Activated effector memory CD4-positive, alpha-beta T cell treated with anti-CD3 and anti-CD28 coated beads, Interleukin-2, amount 50 U/mL, for 16 hours (primary cell): ENCODE data around the gene CLASP2.
"Not testable (repeated sequence)": the region's sequence is repeated elsewhere in the genome, so short reads cannot be mapped to it uniquely, and the experiment has no call there.

Source experiments
- DNase-seq: peaks from one replicate; pipeline ENCODE4 v3.0.0-alpha.2; 2020

CLASP2 gene

DNA sequence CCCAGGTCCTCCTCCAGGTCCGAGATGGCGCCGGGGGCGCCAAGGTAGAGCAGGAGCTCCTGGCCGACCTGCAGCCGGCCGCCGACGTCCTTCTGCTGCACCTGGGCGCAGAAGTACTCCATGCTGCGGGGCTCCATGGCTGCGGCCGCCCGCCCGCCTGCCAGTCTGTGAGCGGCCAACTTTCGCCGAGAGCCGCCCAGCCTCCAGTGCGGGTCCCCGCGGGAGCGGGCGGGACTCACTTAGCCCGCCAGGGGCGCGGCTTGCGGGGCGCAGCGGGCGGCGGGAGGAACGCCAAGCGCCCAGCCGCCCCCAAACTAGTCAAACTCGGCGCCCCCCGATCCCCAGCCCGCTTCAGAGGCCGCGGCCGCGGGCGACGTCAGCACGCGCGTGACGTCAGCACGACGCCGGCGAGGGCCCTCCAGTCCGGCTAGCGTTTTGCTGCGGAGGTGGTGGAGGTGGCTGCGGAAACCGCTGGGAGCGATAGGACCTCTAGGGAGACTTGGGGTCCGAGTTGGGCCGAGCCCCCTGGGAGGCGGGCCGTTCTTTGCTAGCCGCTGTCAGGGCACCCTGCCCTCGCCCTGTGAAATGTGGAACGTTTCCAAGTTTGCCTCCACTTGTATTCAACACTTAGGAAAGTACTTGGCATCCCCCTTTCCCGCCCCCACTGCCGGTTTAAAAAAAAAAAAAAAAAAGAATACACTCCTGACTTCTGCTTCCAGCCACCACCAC, at the start of gene CLASP2:
Gene CLASP2 (minus strand): TSS at position 389 of the 729 bp plus-strand sequence. CDS start 252 bp downstream, at position 137.
- peak; percentile 94 for DNase-seq

DNA sequence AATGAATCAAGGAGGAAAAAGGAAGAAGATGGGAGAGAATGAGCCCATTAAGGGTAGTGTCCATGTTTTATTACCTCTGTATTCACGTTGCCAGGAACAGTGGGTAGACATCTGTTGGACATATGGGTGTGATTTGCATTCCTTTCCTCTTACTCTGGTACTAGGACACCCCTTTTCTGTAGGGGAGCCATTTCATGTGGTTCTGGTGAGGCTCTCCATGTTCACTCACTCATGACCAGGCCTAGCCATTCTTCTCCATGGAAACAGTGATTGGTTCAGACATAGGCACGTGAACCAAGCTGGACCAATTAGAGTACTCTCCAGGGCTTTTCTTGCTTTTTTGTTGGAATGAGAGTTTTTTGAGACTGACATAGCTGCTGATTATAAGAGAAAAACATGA, 40.8 kb upstream of the CLASP2 start:
- no peak for DNase-seq

DNA sequence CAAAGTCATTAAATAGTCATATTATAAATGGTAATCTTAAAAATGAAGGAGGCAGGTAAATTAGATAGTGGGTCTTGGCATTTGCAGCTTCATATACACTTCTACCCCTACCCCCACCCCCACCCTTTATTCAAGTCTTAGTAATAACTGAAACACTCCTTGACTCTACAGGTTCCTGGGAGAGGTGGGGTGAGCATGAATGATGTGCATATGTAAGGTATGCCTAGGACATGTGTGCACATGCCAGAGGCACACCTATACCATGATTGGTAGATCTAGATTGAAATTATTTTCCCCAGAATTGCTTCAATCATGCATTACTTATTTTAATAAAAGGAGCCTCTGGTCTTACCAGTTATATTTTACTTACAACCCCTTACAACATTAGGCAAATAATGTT, 40.2 kb upstream of the CLASP2 start:
- no peak for DNase-seq

DNA sequence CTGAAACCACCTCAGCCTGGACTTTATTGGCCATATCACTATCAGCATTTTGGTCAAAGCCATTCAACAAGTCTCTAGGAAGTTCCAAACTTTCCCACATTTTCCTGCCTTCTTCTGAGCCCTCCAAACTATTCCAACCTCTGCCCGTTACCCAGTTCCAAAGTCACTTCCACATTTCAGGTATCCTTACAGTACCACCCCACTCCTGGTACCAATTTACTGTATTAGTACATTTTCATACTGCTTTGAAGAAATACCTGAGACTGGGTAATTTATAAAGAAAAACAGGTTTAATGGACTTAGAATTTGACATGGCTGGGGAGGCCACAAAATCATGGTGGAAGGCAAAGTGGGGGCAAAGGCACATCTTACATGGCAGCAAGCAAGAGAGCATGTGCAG, 36.3 kb upstream of the CLASP2 start:
- not testable (repeated sequence) for DNase-seq

DNA sequence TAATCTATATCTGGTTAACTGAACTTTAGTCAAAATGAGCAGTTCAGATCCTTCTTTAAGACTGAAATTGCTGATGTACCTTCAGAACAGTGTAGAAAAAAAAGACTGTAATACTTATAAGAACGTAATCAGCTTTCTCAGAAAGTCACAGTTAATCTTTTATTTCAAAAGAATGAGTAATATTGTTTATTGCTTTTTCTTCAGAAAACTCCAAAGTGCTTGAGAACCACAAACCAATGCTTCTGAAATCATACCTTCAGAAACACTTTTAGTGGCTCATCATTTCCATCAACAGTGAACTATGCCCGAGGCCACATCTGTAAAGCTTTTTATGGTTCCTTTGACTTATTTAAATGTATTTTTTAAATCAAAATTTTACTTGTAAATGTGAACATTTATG, 33.3 kb upstream of the CLASP2 start:
- no peak for DNase-seq

DNA sequence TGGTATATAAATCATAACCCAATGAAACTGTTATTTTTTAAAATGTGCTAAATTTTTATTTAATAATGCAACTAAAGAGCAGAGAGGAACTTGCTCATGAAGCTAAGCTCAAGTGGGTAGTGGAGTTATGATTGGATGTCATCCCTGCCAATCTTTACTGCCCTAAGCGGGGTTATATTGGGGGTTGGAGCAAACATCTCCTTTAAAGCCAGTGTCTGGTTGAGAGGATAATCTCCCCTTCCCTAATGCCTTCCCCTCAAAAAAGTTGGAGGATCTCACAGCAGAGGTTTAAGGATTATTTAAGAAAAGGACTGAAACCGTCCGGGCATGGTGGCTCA, 32.1 kb upstream of the CLASP2 start:
- no peak for DNase-seq

DNA sequence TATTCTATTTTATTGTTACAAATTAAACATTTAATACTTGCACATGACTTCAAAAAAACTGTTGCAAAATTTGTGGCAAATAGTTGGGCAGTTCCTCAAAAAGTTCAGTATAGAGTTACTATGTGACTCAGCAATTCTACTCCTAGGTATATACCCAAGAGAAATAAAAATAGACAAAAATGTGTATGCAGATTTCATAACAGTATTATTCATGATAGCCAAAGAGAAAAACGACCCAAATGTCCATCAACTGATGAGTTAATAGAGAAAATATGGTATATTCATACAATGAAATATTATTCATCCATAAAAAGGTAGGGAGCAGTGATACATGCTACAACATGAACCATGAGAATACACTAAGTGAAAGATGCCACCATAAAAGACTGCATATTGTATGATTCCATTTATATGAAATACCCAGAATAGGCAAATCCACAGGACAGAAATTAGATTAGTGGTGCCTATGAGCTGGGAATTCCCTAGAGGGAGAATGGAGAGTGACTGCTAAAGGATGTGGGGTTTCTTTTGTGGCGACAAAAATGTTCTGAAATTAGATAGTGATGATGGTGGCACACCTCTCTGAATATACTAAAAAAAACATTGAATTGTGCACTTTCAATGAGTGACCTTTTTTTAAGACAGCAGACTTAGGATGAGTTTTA, 31.6 kb upstream of the CLASP2 start:
- no peak for DNase-seq

DNA sequence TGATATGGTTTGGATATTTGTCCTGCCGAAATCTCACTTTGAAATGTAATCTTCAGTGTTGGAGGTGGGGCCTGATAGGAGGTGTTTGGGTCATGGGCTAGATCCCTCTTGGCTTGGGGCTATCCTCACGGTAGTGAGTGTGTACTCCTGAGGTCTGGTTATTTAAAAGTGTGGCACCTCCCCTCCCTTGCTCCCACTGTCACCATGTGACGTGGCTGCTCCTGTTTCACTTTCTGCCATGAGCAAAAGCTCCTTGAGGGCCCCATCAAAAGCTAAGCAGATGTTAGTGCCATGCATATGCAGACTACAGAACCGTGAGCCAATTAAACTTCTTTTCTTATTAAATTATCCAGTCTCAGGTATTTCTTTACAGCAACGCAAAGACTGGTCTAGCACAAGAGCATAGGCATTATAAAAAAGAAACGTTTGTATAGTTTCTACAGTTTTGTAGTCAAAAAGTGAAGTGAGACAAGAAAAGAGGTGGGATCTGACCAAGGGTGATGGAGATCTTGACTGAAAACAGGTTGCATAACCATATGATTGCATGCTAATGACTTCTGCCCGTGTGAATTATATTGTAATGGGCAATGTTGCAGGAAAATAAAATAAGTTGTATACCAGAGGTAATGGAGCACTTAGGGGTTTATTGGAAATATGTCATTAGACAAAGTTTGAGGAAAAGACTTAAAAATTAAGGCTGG, 28.5 kb upstream of the CLASP2 start:
- DNase-seq = no peak

DNA sequence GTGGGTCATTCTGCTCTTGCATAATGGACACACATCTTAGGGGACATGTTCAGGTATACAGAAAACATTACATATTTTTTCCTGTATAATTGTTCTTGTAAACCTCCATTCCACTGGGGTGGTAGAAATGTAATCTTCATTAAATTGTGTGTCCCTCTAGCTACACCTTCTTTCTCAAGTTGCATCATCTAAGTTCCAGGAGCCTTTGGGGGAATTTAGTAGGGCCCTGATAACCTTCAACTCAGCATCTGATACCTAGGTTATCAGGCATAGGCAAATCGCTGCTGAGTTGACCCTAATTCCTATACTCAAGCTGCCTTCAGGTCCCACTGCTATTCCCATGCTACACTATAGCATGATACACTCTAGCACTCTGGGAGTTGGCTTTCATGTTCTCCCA, 19.1 kb upstream of the CLASP2 start:
- DNase-seq = no peak

DNA sequence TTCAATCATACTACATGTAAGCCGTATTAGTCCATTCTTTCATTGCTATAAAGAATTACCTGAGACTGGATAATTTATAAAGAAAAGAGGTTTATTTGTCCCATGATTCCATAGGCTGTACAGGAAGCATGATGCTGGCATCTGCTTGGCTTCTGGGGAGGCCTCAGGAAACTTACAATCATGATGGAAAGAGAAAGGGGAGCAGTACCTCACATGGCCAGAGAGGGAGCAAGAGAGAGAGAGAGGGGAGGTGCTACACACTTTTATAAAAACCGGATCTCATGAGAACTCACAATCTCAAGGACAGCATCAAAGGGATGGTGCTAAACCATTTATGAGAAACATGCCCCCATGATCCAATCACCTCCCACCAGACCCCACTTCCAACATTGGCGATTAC, 14.3 kb upstream of the CLASP2 start:
- DNase-seq = no peak

DNA sequence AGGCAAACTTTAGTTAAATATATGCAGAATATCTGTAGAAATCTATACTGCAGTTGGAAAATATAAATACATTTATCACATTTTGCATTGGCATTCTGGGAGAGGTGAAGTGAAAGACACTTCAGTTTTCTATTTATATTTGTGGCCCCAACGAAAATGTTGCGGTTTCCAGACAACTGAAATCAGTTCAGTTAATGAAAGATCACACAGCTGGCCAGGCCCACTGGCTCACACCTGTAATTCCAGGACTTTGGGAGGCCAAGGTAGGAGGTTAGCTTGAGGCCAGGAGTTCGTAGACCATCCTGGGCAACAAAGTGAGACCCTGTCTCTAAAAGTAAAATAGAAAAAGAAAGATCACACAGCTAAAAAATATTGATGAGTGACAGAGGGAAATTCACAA, 11.9 kb upstream of the CLASP2 start:
- DNase-seq = no peak

DNA sequence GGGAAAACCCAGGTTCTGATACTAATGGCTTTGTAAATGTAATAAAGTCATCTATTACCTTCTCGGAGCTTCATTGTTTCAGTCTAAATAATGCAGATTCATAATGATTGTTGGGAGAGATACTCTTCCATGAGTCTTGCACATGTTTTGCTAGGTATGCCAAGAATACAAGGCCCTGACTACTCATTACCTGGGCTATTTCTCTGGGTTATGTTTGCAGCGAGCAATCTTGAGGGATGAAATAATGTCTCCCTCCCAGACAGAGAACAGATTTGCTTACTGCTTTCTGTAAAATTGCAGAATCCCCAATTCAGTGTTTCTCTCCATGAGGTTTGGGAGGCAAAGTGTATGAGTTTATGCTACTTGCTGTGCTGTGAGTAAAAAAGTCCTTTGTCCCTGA, 6.2 kb upstream of the CLASP2 start:
- DNase-seq = no peak

DNA sequence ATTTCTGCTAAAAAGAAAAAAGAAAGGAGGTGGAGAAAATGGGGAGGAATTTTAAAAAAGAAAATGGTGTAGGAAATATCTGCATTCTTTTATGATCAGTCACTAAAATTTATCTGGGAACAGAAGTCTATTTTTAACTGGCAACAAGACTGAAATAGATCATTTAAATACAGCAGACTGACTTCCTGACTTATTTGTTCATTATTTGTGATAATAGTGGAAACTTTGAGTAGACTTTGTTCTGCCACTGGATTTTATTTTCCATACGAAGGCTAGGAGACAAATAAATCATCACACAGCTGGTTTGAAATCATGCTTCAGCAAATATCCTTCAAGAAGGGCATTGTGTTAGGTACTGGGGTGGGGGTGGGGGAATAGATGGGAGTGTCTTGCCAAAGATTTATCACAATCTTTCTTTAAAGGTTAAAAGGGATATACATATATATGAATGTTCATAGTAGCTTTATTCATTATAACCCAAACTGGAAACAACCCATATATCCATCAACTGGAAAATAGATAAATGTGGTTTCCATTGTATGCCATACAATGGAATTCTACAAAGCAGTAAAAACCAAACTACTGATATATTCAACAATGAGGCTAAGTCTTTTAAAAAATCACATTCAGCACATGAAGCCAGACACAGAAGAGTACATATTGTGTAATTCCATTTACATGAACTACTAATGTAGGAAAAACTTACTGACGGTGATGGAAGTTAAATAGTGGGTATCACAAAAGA, 4.7 kb upstream of the CLASP2 start:
- DNase-seq = no peak

DNA sequence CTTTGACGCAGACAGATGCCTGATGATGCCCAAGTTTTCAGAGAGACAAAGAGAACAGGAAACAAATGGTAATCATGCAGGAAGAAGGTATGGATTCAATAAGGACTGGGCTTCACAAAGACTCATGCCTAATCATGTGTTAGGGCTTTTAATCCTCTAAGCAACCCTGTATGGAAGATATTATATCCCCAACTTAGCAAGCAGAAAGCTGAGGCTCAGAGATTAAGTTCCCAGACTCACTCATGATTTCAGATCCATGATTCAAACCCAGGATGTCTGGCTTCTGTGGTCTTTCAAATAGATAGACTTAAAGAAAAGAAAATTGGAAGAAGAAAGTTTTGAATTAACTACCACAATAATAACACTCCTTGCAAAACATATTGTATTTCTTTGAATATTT, 4.1 kb upstream of the CLASP2 start:
- no peak for DNase-seq

DNA sequence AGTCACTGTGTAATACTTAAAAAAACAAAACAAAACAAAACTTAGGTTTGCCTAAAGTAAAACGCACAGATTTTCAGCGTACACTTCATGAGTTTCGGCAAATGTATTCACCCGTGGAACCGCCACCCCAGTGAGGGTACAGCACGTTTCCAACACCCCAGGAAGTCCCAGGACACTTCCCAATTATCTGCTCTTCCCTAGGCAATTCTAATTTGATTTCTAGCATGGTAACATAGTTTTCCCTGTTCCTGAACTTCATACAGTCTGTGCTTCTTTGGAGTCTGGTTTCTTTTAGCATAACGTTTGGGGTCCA, 497 bp upstream of the CLASP2 start:
- no peak for DNase-seq

DNA sequence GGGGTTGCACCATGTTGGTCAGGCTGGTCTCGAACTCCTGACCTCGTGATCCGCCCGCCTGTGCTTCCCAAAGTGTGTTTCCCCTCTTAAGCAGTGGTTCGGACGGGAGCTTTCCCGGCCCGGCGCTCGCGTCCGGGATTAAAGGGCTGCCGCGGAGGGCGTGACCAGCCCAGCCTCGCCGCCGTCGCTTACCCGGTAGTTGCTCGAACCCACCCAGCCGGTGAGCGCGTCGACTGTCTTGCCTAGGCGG, 513 bp downstream of the CLASP2 start:
- DNase-seq = peak; percentile 85

DNA sequence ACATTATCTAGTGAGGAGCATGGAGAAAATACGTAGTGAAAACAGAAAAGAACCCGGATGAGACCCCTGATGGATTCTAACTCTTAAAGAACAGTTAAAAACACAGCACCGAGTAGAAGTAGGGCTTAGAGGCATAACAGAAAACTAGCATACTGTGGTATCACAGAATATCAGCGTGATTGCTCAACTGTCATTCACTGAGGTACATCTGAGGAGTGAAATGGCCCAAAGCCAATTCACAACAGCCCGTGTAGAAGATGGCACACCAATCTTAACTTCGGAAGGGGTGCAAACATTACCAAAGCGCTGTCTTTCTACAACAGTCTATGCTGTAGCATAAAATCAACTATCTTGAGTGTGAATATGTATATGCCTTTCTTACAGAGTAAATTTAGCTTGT, 1.8 kb downstream of the CLASP2 start:
- no peak for DNase-seq

DNA sequence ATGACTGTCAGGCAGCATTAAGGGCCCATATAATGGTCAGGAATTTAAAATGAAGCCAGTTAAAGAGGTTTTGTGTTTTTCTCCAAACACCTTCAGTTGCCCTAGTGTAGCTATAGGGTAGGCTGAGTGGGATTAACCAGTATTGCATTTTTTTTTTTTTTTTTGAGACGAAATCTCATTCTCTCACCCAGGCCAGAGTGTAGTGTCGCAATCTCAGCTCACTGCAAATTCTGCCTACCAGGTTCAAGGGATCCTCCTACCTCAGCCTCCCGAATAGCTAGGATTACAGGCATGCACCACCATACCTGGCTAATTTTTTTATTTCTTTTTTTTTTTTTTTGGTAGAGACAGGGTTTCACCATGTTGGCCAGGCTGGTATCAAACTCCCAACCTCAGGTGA, 7.0 kb downstream of the CLASP2 start:
- no peak for DNase-seq

DNA sequence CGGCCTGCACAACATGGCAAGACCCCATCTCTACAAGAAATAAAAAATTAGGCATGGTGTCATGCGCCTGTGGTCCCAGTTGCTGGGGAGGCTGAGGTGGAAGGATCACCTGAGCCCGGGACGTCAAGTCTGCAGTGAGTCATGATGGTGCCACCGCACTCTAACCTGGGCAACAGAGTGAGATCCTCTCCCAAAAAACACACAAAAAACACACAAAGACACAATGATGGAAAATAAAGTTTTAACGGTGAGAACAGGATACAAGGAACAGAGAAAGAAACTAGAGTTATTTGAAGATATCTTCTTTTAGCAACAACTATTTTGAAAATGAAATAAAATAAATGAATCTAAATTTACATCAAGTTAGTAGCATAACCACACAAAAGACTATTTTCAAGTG, 12.0 kb downstream of the CLASP2 start:
- no peak for DNase-seq

DNA sequence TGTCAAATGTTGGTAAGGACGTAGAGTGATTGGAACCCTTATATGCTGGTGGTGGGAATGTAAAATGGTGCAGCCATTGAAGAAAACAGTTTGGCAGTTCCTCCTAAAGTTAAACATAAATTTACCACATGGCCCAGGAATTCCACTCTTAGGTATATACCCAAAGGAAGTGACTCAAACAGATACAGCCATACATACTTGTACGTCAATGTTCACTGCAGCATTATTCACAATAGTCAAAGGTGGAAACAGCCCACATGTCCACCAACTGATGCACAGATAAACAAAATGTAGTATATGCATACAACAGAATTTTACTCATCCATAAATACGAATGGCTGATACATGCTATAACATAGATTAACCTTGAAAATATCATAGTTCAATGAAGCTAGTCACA, 13.2 kb downstream of the CLASP2 start:
- DNase-seq = no peak

DNA sequence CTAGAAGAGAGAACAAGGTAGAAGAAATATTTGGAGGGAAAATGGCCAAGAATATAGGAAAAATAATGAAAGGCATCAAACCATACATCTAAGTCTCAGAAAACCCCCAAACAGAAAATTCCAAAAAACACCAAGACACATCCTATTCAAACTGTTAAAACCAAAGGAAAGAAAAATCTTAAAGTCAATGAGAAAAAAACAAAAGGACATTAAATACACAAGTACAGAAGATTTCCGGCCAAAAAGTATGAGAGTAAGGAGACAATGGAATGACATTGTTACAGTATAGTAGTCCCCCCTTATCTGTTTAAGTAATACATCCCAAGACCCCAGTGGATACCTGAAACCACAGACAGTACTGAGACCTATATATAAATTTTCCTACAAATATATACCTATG, 18.8 kb downstream of the CLASP2 start:
- no peak for DNase-seq

DNA sequence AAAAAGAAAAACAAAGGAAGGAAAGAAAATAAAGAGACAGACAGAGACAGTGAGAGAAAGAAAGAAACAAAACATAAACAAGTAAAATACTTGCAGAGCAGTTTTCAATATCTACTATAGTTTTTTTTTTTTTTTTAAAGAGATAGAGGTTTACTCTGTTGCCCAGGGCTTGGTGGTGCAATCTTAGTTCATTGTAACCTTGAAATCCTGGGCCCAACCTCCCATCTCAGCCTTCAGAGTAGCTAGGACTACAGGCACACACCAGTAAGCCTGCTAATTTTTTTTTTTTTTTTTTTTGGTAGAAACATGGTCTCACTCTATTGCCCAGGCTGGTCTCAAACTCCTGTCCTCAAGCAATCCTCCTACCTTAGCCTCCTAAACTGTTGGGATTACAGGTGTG, 23.1 kb downstream of the CLASP2 start:
- no peak for DNase-seq

DNA sequence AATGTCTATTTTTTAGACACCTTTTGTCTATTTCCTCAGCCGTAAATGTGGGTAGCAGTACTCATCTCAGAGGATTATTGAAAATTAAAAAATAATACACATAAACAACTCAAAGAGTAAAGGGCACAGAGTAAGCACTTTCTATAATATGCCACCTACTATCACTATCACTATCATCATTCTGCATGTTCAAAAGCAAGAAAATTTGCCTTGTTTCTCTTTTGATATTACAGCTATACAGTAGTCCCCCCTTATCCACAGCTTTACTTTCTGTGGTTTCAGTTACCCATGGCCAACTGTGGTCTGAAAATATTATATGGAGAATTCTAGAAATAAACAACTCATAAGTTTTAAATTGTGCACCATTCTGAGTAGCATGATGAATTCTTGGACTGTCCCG, 27.7 kb downstream of the CLASP2 start:
- no peak for DNase-seq

DNA sequence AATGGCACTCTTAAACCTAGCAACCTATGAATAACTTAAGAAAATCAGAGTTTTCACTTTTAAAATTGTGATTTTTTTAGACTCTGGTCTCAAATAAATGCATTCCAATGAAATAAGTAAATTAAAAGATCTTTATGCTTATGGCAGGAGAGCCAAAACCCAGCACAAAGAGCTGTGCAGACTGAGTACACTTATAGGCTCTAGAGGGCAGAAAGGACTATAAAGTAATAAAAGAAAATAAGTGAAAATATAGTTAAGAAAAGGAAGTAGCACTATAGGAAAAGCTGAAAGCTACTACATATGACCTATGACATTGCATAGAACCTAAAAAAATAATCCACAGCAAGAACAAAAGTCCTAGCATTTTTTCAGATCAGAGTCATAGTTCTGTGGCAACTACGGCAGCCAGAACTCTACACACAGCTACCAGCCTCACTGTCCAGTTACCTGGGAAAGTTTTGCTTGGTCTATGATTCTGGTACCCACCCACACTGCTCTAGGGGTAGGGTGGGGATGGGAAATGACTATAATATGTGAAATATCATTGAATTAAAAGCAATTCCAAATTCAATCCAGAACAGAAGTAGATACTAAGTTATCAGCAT, 30.5 kb downstream of the CLASP2 start:
- no peak for DNase-seq
